Erythroblast (primary cell): Measurements from ENCODE around the gene ZNF835.

Source experiments
- GATA1 ChIP-seq: IDR thresholded peaks from 2 replicates; pipeline ENCODE4 v1.6.1; 2011; ENCODE audit warnings: low read depth, mild to moderate bottlenecking, control low read depth, low read length, moderate library complexity
- POLR2A ChIP-seq: IDR thresholded peaks from 2 replicates; pipeline ENCODE4 v1.6.1; 2011; ENCODE audit warnings: mild to moderate bottlenecking, low read length

DNA sequence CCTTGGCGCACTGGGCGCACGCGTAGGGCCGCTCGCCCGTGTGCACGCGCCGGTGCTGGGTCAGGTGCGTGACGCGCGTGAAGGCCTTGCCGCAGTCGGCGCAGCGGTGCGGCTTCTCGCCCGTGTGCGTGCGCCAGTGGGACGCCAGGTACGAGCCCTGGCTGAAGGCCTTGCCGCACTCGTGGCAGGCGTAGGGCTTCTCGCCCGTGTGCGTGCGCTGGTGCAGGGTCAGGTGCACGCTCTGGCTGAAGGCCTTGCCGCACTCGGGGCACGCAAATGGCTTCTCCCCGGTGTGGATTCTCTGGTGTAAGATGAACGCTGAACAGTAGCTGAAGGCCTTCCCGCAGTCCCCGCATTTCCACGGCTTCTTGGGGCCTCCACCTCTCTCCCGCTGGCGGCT, 7.0 kb downstream of the ZNF835 start:
- TF ChIP-seq POLR2A (no peak), GATA1 (no peak)
